GM18508 (cell line): ENCODE measurements around the gene TMEM163.

Source experiments
- ATAC-seq: cut with Tn5 transposase; IDR thresholded peaks from one replicate; pipeline ENCODE4 v1.9.1; 2021; ENCODE audit warnings: moderate number of reproducible peaks; ENCODE audit not compliant: insufficient read depth, unreplicated experiment

Gene TMEM163

GRCh38 chr2:134421556-134422328 lies 297.1 kb downstream of the TMEM163 start:
- no peak for ATAC-seq

- no peak for ATAC-seq
Observed at GRCh38 chr2:134420920-134421319, 297.9 kb downstream of the TMEM163 start.

- no peak for ATAC-seq
Observed at GRCh38 chr2:134420259-134420658, 298.5 kb downstream of the TMEM163 start.

- ATAC-seq, result no peak
Observed at GRCh38 chr2:134417968-134418582, 300.7 kb downstream of the TMEM163 start.

GRCh38 chr2:134416637-134417036 lies 302.2 kb downstream of the TMEM163 start:
- no peak for ATAC-seq

DNA sequence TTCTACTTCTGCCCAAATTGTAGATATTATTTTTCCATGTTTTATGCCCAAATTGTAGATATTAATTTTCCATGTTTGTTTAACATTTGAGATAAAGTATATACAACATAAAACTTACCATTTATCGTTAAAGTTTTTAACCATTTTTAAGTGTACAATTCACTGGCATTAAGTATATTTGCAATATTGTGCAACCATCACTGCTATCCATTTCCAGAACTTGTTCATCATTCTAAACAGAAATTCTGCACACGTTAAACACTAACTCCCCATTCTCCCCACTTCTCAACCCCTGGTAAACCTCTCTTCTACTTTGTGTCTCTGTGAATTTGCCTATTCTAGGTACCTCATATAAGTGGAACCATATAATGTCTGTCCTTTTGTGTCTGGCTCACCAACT lies 302.8 kb downstream of the TMEM163 start:
- no peak for ATAC-seq

DNA sequence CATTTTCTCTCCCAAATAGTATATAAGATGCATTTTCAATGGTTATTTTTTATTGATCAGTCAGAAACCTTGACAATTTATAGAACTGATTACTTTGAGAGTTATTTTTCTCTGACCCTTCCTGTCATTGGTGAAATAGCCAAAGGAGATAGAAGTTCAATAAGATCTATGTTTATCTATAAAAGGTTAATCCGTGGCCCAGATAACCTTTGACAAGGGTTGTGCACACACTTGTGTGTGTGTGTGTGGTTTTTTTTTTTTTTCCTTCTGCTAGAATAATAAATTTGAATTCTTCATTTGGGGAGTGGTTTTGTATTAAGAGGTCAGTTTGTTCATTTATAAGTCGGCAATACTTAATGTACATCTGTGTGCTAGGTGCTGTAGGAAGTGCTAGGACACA lies 304.9 kb downstream of the TMEM163 start:
- no peak for ATAC-seq

DNA sequence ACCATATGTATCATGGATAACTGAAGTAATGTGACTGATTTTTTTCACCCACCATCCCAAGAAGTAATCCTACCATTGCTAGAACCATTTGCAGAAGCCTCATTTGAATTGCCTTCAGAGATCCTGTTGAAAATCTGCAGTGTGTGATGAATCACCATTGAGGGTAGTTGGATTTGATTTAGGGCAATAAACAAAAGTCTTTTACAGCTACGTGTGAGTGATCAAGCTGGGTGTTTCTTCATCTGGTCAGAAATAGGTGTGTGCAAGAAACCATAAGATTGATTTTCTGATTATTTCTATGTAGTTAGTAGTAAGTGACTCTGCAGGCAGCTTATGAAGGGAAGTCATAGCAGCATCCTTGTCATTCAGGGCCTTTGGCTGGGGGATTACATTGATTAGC lies 305.4 kb downstream of the TMEM163 start:
- no peak for ATAC-seq

- no peak for ATAC-seq
Observed at GRCh38 chr2:134412639-134412999, 306.2 kb downstream of the TMEM163 start.

DNA sequence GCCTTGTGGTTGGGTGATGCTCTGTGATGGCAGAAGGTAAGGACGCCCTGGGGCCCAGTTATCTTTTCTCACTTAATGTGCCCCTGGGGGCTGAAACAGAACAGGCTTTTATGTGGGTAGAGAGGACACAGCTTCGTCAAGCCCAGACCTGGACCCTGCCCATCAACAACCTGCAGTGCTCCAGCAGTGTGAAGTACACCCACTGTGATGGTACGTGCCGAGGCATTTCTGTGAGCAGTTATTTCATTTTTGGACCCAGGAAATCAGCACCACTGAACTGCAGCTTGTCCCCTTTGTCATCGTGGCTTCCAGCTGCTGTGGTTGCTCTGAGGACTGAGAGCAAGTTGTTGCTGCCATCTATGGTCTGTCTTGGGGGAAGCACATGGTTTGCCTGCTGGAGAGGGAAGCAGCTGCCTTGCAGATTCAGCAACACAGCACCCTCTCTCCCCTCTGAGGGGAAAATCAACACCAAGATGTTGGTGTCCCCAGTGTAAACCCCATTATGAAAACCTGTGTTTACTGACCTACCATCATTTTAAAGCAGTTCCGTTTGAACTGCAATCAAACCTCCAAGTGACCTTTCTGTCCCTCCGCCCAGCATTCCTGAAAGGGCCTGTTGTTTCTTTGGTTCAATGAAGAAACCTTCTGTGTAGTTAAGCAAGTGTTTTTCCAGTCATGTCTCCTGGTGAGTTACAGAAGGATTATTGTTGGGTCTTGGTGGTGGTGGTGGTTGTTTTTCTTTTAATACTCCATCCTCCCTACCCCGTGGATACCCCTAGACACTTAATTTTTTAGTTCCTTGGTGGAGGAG lies 306.8 kb downstream of the TMEM163 start:
- peak; percentile 97 for ATAC-seq

DNA sequence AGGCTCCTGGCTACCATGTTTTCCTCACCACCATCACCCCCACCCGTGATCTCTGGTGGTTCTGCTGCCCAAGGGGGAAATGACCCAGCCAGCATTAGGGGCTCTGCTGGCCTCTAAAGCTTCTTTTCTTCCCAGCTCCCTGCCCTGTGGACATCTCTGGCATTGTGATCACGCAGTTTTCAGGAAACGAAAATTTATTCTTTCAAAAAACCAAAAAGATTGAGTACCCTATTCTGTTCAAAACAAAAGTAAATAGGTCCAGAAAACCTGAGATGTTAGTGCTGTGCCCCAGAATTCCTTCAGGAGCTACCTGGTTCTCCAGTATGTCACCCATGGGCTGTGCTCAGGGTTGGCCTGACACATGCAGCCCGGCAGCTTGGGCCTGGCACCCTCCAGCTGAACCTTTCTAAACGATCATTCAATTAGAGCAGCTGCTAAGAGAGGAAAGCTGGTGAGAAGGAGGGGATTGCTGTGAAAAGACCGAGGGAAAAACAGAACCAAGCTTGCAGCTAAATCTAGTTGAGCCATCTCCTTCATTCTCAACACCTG lies 307.4 kb downstream of the TMEM163 start:
- ATAC-seq, result no peak

GRCh38 chr2:134410831-134411231 lies 308.0 kb downstream of the TMEM163 start:
- no peak for ATAC-seq

GRCh38 chr2:134410006-134410405 lies 308.8 kb downstream of the TMEM163 start:
- ATAC-seq, result no peak

DNA sequence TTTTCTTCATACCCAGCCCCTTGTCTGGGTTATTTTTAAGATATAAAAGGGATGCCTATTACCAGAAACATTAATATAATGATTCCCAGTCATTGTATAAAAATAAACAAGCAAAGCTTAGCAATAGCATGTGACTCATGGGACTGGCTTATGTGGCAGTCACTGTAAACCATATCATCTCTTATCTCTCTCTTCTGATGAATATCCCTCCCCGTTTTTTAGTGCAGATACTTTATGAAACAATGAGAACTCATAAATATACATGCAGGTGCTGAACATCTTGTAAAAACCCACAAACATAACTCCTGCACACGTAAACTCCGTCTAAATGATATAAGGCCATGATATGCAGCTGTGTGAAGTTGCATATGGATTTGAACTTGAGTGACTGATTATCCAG lies 310.0 kb downstream of the TMEM163 start:
- ATAC-seq, result no peak

DNA sequence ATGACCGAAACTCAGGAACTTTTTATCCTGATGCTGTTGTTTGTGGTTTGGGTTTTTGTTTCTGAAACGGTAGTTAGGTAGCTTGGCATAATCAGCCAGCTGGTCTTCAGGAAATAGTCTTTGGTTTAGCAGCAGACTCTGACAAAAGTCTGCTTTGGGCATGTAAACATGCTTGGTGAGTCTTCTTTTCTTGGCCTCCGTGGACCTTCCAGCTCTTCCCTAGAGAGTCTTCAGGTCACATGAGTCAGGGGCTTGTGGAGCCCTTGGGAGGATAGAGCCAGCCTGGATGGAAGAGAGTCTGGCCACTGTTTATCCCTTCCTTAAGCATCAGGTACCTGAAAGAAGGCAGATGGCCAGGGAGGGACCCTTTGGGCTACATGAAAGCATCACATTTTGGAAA lies 310.4 kb downstream of the TMEM163 start:
- no peak for ATAC-seq

DNA sequence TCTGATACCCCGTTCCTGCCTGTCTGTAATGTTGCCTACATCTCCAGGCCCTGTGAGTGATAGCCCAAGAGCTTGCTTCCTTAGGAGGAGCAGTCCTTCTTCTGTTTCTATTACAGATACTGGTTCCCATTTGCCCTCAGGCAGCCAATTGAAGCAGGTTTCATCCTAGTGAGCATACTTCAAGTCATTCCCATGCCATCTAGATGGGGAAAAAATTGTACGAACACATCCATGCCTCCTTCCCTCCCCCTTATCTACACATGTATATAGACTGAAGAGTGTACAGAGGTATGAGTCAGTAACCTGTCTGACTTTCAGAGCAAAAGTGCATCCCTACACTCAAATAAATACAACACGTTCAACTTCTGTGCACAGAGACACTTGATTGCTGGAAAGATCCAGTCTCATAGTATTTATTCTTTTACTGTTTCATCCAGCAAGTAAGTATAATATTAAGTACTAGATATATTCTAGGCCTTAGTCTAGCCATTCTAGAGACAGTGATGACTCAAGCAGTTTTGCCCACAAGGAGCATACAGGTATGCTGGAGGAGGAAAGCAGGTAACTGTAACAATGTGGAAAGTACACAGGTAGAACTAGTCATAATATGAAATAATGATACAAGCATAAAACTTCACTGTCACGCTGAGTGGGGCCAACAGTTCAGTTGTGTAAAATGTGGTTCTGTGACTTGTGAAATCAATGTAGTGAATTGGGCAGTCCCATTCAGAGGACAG lies 311.5 kb downstream of the TMEM163 start:
- ATAC-seq, result no peak

DNA sequence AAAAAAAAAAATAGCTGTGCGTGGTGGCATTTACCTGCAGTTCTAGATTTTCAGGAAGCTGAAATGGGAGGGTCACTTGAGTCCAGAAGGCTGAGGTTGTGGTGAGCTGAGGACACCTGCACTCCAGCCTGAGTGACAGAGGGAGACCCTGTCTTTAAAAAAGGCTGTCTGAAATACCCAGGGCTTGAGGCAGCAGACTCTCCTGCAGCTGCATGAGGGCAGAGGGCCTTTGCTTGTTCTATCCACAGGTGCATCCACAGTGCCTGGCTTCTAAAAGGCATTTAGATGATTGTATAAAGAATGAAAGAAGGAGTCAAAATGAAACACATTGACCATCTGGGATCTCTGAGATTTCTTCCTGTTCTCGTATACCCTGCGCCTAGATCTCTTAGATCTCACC lies 312.1 kb downstream of the TMEM163 start:
- no peak for ATAC-seq

- no peak for ATAC-seq
Observed at GRCh38 chr2:134406311-134406710, 312.5 kb downstream of the TMEM163 start.
